Nasal cavity respiratory epithelium epithelial cell of viscerocranial mucosa (primary cell): Measurements from ENCODE around the gene LRBA. TPM values are rescaled to one million over a fixed set of nuclear protein-coding genes. Genes with fewer than 3 reads are reported as not detected.

Source experiments
- total RNA-seq: library from RNA; depleted of rRNA; stranded (reverse); fragments of >200 nt; gene quantifications from 2 replicates; pipeline ENCODE4 v1.2.3, GENCODE V29; 2014

The LRBA gene, protein sequence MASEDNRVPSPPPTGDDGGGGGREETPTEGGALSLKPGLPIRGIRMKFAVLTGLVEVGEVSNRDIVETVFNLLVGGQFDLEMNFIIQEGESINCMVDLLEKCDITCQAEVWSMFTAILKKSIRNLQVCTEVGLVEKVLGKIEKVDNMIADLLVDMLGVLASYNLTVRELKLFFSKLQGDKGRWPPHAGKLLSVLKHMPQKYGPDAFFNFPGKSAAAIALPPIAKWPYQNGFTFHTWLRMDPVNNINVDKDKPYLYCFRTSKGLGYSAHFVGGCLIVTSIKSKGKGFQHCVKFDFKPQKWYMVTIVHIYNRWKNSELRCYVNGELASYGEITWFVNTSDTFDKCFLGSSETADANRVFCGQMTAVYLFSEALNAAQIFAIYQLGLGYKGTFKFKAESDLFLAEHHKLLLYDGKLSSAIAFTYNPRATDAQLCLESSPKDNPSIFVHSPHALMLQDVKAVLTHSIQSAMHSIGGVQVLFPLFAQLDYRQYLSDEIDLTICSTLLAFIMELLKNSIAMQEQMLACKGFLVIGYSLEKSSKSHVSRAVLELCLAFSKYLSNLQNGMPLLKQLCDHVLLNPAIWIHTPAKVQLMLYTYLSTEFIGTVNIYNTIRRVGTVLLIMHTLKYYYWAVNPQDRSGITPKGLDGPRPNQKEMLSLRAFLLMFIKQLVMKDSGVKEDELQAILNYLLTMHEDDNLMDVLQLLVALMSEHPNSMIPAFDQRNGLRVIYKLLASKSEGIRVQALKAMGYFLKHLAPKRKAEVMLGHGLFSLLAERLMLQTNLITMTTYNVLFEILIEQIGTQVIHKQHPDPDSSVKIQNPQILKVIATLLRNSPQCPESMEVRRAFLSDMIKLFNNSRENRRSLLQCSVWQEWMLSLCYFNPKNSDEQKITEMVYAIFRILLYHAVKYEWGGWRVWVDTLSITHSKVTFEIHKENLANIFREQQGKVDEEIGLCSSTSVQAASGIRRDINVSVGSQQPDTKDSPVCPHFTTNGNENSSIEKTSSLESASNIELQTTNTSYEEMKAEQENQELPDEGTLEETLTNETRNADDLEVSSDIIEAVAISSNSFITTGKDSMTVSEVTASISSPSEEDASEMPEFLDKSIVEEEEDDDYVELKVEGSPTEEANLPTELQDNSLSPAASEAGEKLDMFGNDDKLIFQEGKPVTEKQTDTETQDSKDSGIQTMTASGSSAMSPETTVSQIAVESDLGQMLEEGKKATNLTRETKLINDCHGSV (N-terminal part only)
- 111 and 123 TPM in 2 replicates for total RNA-seq

DNA sequence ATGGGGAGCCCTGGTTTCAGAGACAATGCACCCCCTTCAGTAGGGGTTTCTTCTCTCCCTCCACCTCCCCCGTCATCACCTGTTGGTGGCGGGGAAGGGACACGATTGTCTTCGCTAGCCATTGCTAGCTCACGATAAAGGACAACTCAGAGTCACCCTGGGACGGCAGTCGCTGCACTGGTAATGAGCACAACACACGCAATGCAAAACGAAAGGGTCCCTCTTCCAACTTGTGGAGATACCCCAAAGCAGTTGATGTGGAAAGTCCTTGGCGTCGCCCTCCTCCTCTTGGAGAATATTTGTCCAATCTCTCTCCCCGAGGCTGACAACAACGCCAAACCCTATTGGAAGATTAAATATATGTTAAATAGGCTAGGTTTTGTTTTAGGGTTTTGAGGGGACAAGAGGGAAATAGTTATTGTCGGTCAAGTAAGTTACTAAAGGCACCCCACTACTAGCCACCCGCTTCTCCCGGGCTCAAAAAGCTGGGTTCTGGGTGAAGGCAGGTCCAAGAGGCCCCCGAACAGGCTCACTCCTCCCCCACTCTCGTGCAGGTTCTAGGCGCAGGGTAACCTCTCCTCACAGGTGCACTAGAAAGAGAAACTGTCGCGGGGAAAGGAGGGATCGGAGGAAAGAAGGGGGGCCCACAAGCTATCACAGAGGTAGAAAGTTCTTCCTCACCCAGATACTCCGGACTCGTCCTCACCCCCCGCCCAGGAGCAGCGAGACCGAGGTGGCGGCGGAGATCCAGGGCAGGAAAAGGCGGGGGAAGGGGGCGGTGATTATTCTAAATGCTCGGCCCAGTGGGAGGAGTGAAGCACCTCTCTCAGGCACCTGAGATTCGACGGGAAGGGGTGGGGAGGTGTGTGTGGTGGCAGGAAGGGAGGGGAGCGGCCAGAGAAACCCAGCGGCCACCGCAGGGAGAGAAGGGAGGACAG, at the start of gene LRBA:
Gene LRBA, minus strand, starts transcription at position 764 of the 938 bp plus-strand sequence. Its CDS starts 642 bp downstream, at position 122.

DNA sequence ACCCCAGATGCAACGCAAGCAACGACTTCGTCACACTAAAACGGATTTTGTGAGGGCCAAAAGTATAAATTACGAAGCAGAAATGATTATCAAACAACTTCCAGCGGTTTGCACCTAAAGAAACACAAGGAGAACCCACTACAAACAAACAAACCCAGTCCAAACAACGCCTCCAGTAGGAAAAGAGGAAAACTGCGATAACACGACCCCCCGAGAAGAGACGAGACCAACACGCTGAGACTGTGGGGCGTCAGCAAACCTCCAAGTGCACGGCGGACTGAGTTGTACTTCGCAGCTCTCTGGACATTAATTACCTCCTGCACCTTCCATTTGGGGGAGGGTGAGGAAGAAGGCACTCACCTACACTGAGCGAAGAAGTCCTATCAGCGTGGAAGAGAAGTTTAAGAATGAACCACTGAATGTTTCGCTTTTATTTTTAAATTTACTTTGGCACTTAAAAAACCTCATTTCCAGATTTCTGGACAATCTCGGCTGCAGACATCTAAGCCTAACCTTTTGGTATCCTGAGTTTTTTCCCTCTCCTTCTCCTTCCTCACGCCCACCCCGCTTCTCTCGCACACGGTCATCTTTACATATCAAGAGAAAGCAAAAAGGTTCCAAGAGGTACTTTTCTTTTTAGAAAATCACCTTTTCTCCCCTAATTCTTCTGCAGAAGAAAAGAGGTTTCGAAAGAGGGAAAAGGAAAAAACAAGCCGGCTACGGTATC, 432.8 kb downstream of the LRBA start, which contains the start of gene MAB21L2:
Gene MAB21L2, plus strand, starts transcription at position 6 of the 727 bp plus-strand sequence. CDS start 879 bp downstream, outside the sequence.

Other genes starting within 250 kb of the LRBA start
- 2,111 and 3,415 TPM in 2 replicates for gene RPS3A, start 84.3 kb upstream of the LRBA start, total RNA-seq